Measurements from ENCODE around the gene LRP1. TPM values are rescaled to one million over a fixed set of nuclear protein-coding genes. Genes with fewer than 3 reads are reported as not detected.

Gene LRP1
- total RNA-seq, 2 donors from 2014 or later = 107 to 123 TPM

DNA sequence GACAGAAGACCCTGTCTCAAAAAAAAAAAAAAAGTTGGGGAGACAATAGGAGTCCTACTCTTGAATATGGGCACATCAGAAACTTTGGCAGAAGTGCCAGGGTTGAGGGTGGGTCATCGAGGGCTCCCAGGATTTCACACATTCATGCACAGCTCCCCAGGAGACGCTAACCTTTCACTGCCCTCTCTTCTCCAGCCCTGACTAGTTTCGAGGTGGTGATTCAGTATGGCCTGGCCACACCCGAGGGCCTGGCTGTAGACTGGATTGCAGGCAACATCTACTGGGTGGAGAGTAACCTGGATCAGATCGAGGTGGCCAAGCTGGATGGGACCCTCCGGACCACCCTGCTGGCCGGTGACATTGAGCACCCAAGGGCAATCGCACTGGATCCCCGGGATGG, 48.6 kb downstream of the LRP1 start:
- Histone ChIP-seq H3K27ac (no peak overlapping the region), H3K27me3 (no peaks in the 10 kb centered on the region), H3K9ac (ENCODE audit: low read depth in 2 of 2, low read length in 2 of 2) (no peak overlapping the region), H3K4me1 (no peaks in the 10 kb centered on the region), H3K9me3 (no peaks in the 10 kb centered on the region), H3K4me3 (no peak overlapping the region), H3K36me3 (no peaks in the 10 kb centered on the region)
- DNase-seq = no peak
- intact Hi-C loops (cut with DNase I) = no loop called here
- TF ChIP-seq, protein P1, sequence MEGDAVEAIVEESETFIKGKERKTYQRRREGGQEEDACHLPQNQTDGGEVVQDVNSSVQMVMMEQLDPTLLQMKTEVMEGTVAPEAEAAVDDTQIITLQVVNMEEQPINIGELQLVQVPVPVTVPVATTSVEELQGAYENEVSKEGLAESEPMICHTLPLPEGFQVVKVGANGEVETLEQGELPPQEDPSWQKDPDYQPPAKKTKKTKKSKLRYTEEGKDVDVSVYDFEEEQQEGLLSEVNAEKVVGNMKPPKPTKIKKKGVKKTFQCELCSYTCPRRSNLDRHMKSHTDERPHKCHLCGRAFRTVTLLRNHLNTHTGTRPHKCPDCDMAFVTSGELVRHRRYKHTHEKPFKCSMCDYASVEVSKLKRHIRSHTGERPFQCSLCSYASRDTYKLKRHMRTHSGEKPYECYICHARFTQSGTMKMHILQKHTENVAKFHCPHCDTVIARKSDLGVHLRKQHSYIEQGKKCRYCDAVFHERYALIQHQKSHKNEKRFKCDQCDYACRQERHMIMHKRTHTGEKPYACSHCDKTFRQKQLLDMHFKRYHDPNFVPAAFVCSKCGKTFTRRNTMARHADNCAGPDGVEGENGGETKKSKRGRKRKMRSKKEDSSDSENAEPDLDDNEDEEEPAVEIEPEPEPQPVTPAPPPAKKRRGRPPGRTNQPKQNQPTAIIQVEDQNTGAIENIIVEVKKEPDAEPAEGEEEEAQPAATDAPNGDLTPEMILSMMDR (IDR thresholded peaks at IDR 0.05) = no peak

DNA sequence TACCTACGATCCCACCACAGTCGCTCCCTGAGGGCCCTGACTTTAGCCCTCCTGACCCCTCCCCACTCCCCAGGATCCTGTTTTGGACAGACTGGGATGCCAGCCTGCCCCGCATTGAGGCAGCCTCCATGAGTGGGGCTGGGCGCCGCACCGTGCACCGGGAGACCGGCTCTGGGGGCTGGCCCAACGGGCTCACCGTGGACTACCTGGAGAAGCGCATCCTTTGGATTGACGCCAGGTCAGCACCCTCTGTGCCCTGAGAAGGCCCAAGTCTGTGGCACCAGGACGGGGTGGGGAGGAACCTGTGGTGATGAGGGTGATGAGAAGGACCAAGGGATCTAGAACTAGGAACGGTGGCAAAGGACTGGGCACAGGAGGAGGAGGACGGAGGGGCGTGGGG, 49.1 kb downstream of the LRP1 start:
- intact Hi-C loops (cut with DNase I) = no loop called here
- Histone ChIP-seq H3K27ac (no peak overlapping the region), H3K4me1 (no peaks in the 10 kb centered on the region), H3K27me3 (no peaks in the 10 kb centered on the region), H3K4me3 (no peak overlapping the region), H3K9me3 (no peaks in the 10 kb centered on the region), H3K36me3 (no peaks in the 10 kb centered on the region), H3K9ac (ENCODE audit: low read depth in 2 of 2, low read length in 2 of 2) (no peak overlapping the region)
- TF ChIP-seq, protein P1 (IDR thresholded peaks at IDR 0.05) = no peak
- no peak for DNase-seq

DNA sequence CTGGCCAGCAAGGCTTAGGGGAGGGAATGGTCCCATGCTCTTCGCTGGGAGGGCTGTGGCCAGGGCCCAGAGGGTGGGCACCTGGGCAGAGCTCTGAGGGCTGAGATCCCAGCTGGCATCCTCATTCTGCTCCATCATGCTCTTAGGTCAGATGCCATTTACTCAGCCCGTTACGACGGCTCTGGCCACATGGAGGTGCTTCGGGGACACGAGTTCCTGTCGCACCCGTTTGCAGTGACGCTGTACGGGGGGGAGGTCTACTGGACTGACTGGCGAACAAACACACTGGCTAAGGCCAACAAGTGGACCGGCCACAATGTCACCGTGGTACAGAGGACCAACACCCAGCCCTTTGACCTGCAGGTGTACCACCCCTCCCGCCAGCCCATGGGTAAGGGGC, 49.9 kb downstream of the LRP1 start:
- Histone ChIP-seq H3K4me1 (no peaks in the 10 kb centered on the region), H3K4me3 (no peak overlapping the region), H3K27me3 (no peaks in the 10 kb centered on the region), H3K9ac (ENCODE audit: low read depth in 2 of 2, low read length in 2 of 2) (no peak overlapping the region), H3K27ac (no peak overlapping the region), H3K36me3 (no peaks in the 10 kb centered on the region), H3K9me3 (no peaks in the 10 kb centered on the region)
- TF ChIP-seq, protein P1 (IDR thresholded peaks at IDR 0.05) = no peak
- intact Hi-C loops (cut with DNase I) = no loop called here
- no peak for DNase-seq

DNA sequence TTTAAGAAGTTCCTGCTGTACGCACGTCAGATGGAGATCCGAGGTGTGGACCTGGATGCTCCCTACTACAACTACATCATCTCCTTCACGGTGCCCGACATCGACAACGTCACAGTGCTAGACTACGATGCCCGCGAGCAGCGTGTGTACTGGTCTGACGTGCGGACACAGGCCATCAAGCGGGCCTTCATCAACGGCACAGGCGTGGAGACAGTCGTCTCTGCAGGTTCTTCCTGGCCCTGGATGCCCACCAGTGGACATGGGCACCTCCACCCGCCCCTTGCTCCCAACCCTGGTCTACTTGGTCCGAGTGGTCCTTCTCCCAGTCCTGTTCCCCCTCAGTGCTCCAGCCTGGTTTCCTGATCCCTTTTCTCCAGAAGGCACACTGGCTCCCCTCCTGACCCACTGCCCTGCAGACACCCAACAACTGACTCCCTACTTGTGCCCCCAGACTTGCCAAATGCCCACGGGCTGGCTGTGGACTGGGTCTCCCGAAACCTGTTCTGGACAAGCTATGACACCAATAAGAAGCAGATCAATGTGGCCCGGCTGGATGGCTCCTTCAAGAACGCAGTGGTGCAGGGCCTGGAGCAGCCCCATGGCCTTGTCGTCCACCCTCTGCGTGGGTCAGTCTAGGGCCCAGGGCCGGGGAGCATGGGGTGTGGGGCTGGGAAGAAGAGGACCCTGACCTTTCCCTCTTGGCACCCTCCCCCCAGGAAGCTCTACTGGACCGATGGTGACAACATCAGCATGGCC, 51.2 kb downstream of the LRP1 start:
- H3K36me3 ChIP-seq = no peaks in the 10 kb centered on the region
- H3K4me1 ChIP-seq = no peaks in the 10 kb centered on the region
- H3K9ac ChIP-seq (ENCODE audit: low read depth in 2 of 2, low read length in 2 of 2) = no peak overlapping the region
- H3K27ac ChIP-seq = no peak overlapping the region
- H3K4me3 ChIP-seq = no peak overlapping the region
- no peaks in the 10 kb centered on the region for H3K9me3 ChIP-seq
- TF ChIP-seq, protein P1 (IDR thresholded peaks at IDR 0.05) = no peak
- no peak for DNase-seq
- intact Hi-C loops (cut with DNase I) = loop anchor here (10.0 kb wide), 1 partner anchor 165 kb away; the partner anchor contains the start of gene TAC3
- no peaks in the 10 kb centered on the region for H3K27me3 ChIP-seq

DNA sequence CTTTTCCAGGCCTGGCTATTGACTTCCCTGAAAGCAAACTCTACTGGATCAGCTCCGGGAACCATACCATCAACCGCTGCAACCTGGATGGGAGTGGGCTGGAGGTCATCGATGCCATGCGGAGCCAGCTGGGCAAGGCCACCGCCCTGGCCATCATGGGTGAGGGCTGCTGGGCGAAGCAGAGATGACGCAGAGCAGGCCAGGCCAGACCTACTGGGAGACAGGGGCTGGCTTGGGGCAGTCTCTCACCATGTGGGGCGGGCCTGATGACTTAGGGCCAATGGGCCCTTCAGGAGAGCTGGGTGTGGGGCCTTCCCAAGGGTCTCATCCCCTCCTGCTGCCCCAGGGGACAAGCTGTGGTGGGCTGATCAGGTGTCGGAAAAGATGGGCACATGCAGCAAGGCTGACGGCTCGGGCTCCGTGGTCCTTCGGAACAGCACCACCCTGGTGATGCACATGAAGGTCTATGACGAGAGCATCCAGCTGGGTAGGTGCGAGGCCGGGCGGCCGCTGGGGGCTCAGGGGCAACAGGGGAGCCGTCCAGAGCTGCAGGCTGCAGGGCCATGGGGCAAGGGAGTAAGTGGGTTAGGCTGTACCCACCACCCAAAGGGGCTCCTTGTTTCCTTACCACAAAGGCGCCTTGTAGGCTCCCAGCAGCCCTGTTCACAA, 52.2 kb downstream of the LRP1 start:
- Histone ChIP-seq H3K9me3 (no peaks in the 10 kb centered on the region), H3K27ac (no peak overlapping the region), H3K4me1 (no peaks in the 10 kb centered on the region), H3K27me3 (no peaks in the 10 kb centered on the region), H3K36me3 (no peaks in the 10 kb centered on the region), H3K4me3 (no peak overlapping the region), H3K9ac (ENCODE audit: low read depth in 2 of 2, low read length in 2 of 2) (no peak overlapping the region)
- DNase-seq = no peak
- intact Hi-C loops (cut with DNase I) = loop anchor here (10.0 kb wide), 1 partner anchor 166 kb away; the partner anchor contains the start of gene TAC3
- TF ChIP-seq, protein P1 (IDR thresholded peaks at IDR 0.05) = no peak
